ENCODE data around the gene MGAT5. TPM values are rescaled to one million over a fixed set of nuclear protein-coding genes. Genes with fewer than 3 reads are reported as not detected.

Gene MGAT5
- total RNA-seq, 1 donor from 2014 or later: 21.2 TPM

GRCh38 chr2:134250840-134251461 lies 2.9 kb upstream of the MGAT5 start:
- TF ChIP-seq EZH2phosphoT487 (IDR thresholded peaks at IDR 0.05) (no peak), CTCF (IDR thresholded peaks at IDR 0.05) (no peak), EZH2 (IDR thresholded peaks at IDR 0.05) (no peak)
- H3K27ac Mint-ChIP-seq: no peak overlapping the region

DNA sequence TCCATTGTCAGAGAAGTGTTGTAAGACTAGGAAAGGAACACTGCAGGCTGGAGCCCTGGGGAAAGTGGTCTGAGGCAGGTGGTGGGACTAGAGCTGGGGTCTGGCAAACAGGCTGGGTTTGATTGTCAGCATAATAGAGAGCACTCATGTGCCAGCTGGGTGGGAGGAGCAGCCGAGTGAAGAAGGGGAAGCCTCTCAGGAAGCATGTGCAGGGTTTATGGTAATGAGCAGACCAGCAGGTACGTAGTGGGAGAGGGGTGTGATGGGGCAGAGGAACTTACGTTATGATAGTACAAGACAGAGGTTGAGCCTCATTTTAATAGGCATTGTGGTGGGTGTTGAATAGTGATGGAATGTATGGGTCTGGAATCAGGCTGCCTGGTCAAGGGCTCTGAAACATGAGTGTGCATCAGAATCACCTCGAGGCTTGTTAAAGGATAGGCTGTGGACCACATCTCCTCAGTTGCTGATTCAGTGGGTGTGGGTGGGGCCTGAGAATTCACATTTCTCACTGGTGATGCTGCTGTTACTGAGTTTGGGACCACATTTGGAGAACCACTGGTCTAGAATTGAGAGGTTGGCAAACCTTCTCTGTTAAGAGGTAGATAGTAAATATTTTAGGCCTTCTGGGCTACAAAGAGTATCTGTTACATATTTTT lies 1.7 kb upstream of the MGAT5 start:
- Histone ChIP-seq H2AFZ (replicated peaks) (no peak overlapping the region), H3K27me3 (no peaks in the 10 kb centered on the region), H3K4me2 (no peak overlapping the region), H3F3A (ENCODE audit: low read depth) (no peaks in the 10 kb centered on the region), H3K27ac (no peak overlapping the region), H3K9me3 (ENCODE audit: low read depth) (no peaks in the 10 kb centered on the region), H3K9ac (no peak overlapping the region), H3K36me3 (no peaks in the 10 kb centered on the region), H3K4me1 (peaks cover 6% of the 10 kb centered on the region), H3K79me2 (ENCODE audit: low read depth) (peaks cover 7% of the 10 kb centered on the region), H3K4me3 (no peak overlapping the region), H4K20me1 (ENCODE audit: low read depth) (peaks cover 6% of the 10 kb centered on the region)
- no peak overlapping the region for H3K4me3 Mint-ChIP-seq
- H3K27me3 Mint-ChIP-seq (ENCODE audit: insufficient read depth, low read depth): peaks cover 3% of the 10 kb centered on the region
- H3K4me1 Mint-ChIP-seq: peaks cover 2% of the 10 kb centered on the region
- TF ChIP-seq EZH2 (IDR thresholded peaks at IDR 0.05) (no peak), EZH2phosphoT487 (IDR thresholded peaks at IDR 0.05) (no peak), CTCF (IDR thresholded peaks at IDR 0.05) (no peak)
- H3K36me3 Mint-ChIP-seq: peaks cover 6% of the 10 kb centered on the region
- DNase-seq (ENCODE audit: low spot score): no peak
- H3K9me3 Mint-ChIP-seq: no peaks in the 10 kb centered on the region
- H3K27ac Mint-ChIP-seq: no peak overlapping the region

More at GRCh38 chr2:134250840-134251461, 2.9 kb upstream of the MGAT5 start:
- no peak for DNase-seq (ENCODE audit: low spot score)
- Mint-ChIP-seq H3K4me3 (no peak overlapping the region), H3K9me3 (no peaks in the 10 kb centered on the region), H3K4me1 (peaks cover 5% of the 10 kb centered on the region), H3K36me3 (peaks cover 6% of the 10 kb centered on the region), H3K27me3 (ENCODE audit: insufficient read depth, low read depth) (peaks cover 3% of the 10 kb centered on the region)
- no peaks in the 10 kb centered on the region for H3K36me3 ChIP-seq
- peaks cover 13% of the 10 kb centered on the region for H3K4me1 ChIP-seq
- no peak overlapping the region for H2AFZ ChIP-seq (replicated peaks)
- peaks cover 6% of the 10 kb centered on the region for H4K20me1 ChIP-seq (ENCODE audit: low read depth)
- no peaks in the 10 kb centered on the region for H3F3A ChIP-seq (ENCODE audit: low read depth)
- H3K79me2 ChIP-seq (ENCODE audit: low read depth): peaks cover 15% of the 10 kb centered on the region
- no peak overlapping the region for H3K4me2 ChIP-seq
- no peaks in the 10 kb centered on the region for H3K9me3 ChIP-seq (ENCODE audit: low read depth)
- no peaks in the 10 kb centered on the region for H3K27me3 ChIP-seq
- no peak overlapping the region for H3K9ac ChIP-seq
- H3K4me3 ChIP-seq: no peak overlapping the region
- no peak overlapping the region for H3K27ac ChIP-seq

DNA sequence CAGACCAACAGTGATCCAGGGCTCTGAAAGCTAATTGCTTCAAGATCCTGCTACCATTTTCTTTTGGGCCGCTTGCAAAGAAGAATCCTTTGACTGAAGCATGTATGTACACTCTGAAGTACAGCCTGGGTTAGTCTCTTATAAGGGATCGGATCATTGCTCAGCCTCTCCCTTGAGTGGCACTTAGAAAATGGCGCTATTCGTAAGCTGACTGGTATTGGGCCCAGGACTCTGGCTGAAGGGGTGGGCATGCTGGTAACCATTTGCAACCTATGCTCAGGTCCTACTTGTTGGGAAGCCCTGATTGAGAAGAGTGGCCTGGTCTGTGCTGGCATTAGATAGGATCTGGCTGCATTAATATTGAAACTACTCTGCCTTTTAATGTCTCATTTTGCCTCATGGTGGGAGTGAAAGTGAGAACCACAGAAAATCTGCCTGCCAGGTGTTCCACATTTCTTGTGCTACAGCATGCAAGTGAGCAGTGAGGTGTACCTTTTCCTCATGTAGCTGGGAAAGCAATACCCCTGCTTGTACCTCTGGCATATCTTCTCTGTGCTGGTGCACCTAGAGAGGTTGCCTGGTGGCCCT lies 661 bp upstream of the MGAT5 start:
- no peak overlapping the region for H3K4me2 ChIP-seq
- H4K20me1 ChIP-seq (ENCODE audit: low read depth): peaks cover 6% of the 10 kb centered on the region
- Mint-ChIP-seq H3K27me3 (ENCODE audit: insufficient read depth, low read depth) (peaks cover 3% of the 10 kb centered on the region), H3K4me3 (no peak overlapping the region), H3K36me3 (peaks cover 6% of the 10 kb centered on the region), H3K9me3 (no peaks in the 10 kb centered on the region), H3K27ac (no peak overlapping the region), H3K4me1 (peaks cover 2% of the 10 kb centered on the region)
- no peak for DNase-seq (ENCODE audit: low spot score)
- H2AFZ ChIP-seq (replicated peaks): no peak overlapping the region
- no peak overlapping the region for H3K4me3 ChIP-seq
- no peaks in the 10 kb centered on the region for H3K27me3 ChIP-seq
- H3F3A ChIP-seq (ENCODE audit: low read depth): no peaks in the 10 kb centered on the region
- peaks cover 6% of the 10 kb centered on the region for H3K4me1 ChIP-seq
- H3K9me3 ChIP-seq (ENCODE audit: low read depth): no peaks in the 10 kb centered on the region
- TF ChIP-seq CTCF (IDR thresholded peaks at IDR 0.05): no peak
- no peak for TF ChIP-seq EZH2phosphoT487 (IDR thresholded peaks at IDR 0.05)
- no peak for TF ChIP-seq EZH2 (IDR thresholded peaks at IDR 0.05)
- H3K36me3 ChIP-seq: no peaks in the 10 kb centered on the region
- no peak overlapping the region for H3K27ac ChIP-seq
- H3K79me2 ChIP-seq (ENCODE audit: low read depth): no peaks in the 10 kb centered on the region
- no peak overlapping the region for H3K9ac ChIP-seq
